Suprapubic skin (tissue), 3 donors: ENCODE measurements around the gene IL19.

ENCODE experiments used
- POLR2A ChIP-seq, 2 donors: fragments of 450-650 bp; IDR thresholded peaks; one replicate each; pipeline ENCODE4 v1.6.1; 2017; ENCODE audit warnings: antibody characterized with exemption in 2 of 2, mild to moderate bottlenecking in 2 of 2, moderate library complexity in 2 of 2
- TF ChIP-seq, protein P1 (sequence below), 2 donors: fragments of 200-600 bp in 1 of 2; fragments of 450-650 bp in 1 of 2; sonication (generic) in 1 of 2; IDR thresholded peaks; one replicate each; pipeline ENCODE4 v1.5.1; 2016 to 2019; ENCODE audit warnings: antibody characterized with exemption in 2 of 2, mild to moderate bottlenecking in 1 of 2, moderate library complexity in 1 of 2

- TF ChIP-seq, protein P1, sequence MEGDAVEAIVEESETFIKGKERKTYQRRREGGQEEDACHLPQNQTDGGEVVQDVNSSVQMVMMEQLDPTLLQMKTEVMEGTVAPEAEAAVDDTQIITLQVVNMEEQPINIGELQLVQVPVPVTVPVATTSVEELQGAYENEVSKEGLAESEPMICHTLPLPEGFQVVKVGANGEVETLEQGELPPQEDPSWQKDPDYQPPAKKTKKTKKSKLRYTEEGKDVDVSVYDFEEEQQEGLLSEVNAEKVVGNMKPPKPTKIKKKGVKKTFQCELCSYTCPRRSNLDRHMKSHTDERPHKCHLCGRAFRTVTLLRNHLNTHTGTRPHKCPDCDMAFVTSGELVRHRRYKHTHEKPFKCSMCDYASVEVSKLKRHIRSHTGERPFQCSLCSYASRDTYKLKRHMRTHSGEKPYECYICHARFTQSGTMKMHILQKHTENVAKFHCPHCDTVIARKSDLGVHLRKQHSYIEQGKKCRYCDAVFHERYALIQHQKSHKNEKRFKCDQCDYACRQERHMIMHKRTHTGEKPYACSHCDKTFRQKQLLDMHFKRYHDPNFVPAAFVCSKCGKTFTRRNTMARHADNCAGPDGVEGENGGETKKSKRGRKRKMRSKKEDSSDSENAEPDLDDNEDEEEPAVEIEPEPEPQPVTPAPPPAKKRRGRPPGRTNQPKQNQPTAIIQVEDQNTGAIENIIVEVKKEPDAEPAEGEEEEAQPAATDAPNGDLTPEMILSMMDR (IDR thresholded peaks at IDR 0.05): no peak
- no peak for TF ChIP-seq POLR2A (IDR thresholded peaks at IDR 0.05)
Observed at GRCh38 chr1:206812471-206812870, 41.9 kb downstream of the IL19 start.
